SU-DHL-6 (cell line): ENCODE measurements around the gene KIF17.

Experiments
- H2AFZ ChIP-seq: fragments of 200-600 bp; sonication (generic); 2 replicates; pipeline ENCODE4 v1.6.1; 2014; ENCODE audit warnings: low read depth, mild to moderate bottlenecking, moderate library complexity, mixed read lengths, antibody characterized with exemption, low read length; ENCODE audit not compliant: severe bottlenecking
- H3F3A ChIP-seq: fragments of 200-600 bp; shearing (Covaris generic); 2 replicates; pipeline ENCODE4 v1.6.0; 2016; ENCODE audit warnings: antibody characterized with exemption, mild to moderate bottlenecking; ENCODE audit not compliant: insufficient read depth
- H3K27ac ChIP-seq: fragments of 200-600 bp; sonication (generic); 2 replicates; pipeline ENCODE4 v1.5.1; 2016; ENCODE audit warnings: low read depth, mild to moderate bottlenecking, low read length, moderate library complexity, mixed read lengths
- H3K27me3 ChIP-seq: fragments of 200-600 bp; sonication (generic), shearing (Covaris generic); 2 replicates; pipeline ENCODE4 v1.6.0; 2014; ENCODE audit warnings: mild to moderate bottlenecking, low read length
- H3K36me3 ChIP-seq: fragments of 200-600 bp; sonication (generic); 2 replicates; pipeline ENCODE4 v1.6.1; 2014; ENCODE audit warnings: mild to moderate bottlenecking, low read length, mixed read lengths
- H3K4me2 ChIP-seq: fragments of 300-600, 200-600 bp; shearing (Covaris generic), sonication (generic); 2 replicates; pipeline ENCODE4 v1.6.0; 2014; ENCODE audit warnings: low read length, low read depth, mild to moderate bottlenecking; ENCODE audit not compliant: poor library complexity, severe bottlenecking
- H3K4me3 ChIP-seq: fragments of 200-600 bp; sonication (generic); 2 replicates; pipeline ENCODE4 v1.5.1; 2014; ENCODE audit warnings: antibody characterized with exemption, low read length, mild to moderate bottlenecking, mixed read lengths; ENCODE audit not compliant: insufficient read depth, poor library complexity, severe bottlenecking
- H3K79me2 ChIP-seq: fragments of 200-600 bp; sonication (generic); 2 replicates; pipeline ENCODE4 v1.6.1; 2014; ENCODE audit warnings: mild to moderate bottlenecking, low read length, moderate library complexity; ENCODE audit not compliant: insufficient read depth
- H3K9ac ChIP-seq: fragments of 200-600 bp; sonication (generic); 2 replicates; pipeline ENCODE4 v1.7.0; 2014; ENCODE audit warnings: mild to moderate bottlenecking, low read length
- H3K9me2 ChIP-seq: fragments of 200-600 bp; sonication (generic); replicated peaks from 2 replicates; pipeline ENCODE4 v1.6.1; 2014; ENCODE audit warnings: low read length; ENCODE audit not compliant: insufficient read depth
- H3K9me3 ChIP-seq: fragments of 200-600 bp; sonication (generic); 2 replicates; pipeline ENCODE4 v1.6.1; 2014; ENCODE audit warnings: low read length, mixed read lengths; ENCODE audit not compliant: insufficient read depth
- H4K20me1 ChIP-seq: fragments of 200-600 bp; sonication (generic); 2 replicates; pipeline ENCODE4 v1.6.1; 2014; ENCODE audit warnings: low read depth, mild to moderate bottlenecking, antibody characterized with exemption, low read length, moderate library complexity, mixed read lengths
- CTCF ChIP-seq: fragments of 200-600 bp; sonication (generic); IDR thresholded peaks from one replicate; pipeline ENCODE4 v1.5.1; 2017; ENCODE audit warnings: antibody characterized with exemption, mild to moderate bottlenecking, low read length, moderate library complexity; ENCODE audit not compliant: insufficient read depth, poor library complexity, severe bottlenecking
- EZH2phosphoT487 ChIP-seq: fragments of 200-600 bp; sonication (generic), shearing (Covaris generic); conservative IDR thresholded peaks from 2 replicates; pipeline ENCODE4 v1.6.1; 2018; ENCODE audit warnings: mild to moderate bottlenecking, antibody characterized with exemption, low read length, moderate library complexity, mixed read lengths

Gene KIF17

GRCh38 chr1:20619999-20620398 lies 97.8 kb downstream of the KIF17 start:
- no peak overlapping the region for H3K4me2 ChIP-seq
- H3K4me3 ChIP-seq = no peak overlapping the region
- no peak for TF ChIP-seq EZH2phosphoT487
- no peak for TF ChIP-seq CTCF
- no peaks in the 10 kb centered on the region for H3K9me2 ChIP-seq
- H2AFZ ChIP-seq = no peak overlapping the region
- H3K27me3 ChIP-seq = no peaks in the 10 kb centered on the region
- H3K36me3 ChIP-seq = no peaks in the 10 kb centered on the region
- H4K20me1 ChIP-seq = no peaks in the 10 kb centered on the region
- no peaks in the 10 kb centered on the region for H3K9me3 ChIP-seq
- no peak overlapping the region for H3K9ac ChIP-seq
- H3F3A ChIP-seq = no peaks in the 10 kb centered on the region
- no peak overlapping the region for H3K27ac ChIP-seq
- no peaks in the 10 kb centered on the region for H3K79me2 ChIP-seq

DNA sequence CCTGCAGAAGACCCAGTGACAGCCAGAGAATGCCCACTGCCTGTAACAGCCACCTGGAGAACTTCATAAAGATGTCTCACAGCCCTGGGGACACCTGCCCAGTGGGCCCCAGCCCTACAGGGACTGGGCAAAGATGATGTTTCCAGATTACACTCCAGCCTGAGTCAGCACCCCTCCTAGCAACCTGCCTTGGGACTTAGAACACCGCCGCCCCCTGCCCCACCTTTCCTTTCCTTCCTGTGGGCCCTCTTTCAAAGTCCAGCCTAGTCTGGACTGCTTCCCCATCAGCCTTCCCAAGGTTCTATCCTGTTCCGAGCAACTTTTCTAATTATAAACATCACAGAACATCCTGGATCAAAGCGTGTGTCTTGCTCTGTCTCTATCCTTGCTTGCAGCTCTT lies 99.3 kb downstream of the KIF17 start:
- no peak for TF ChIP-seq EZH2phosphoT487
- TF ChIP-seq CTCF = no peak
- Histone ChIP-seq H3K27ac (no peak overlapping the region), H3K9ac (no peak overlapping the region)

GRCh38 chr1:20616847-20617487 lies 100.8 kb downstream of the KIF17 start:
- no peak for TF ChIP-seq EZH2phosphoT487
- TF ChIP-seq CTCF = no peak
- Histone ChIP-seq H4K20me1 (no peaks in the 10 kb centered on the region), H3K9me3 (no peaks in the 10 kb centered on the region), H3K79me2 (no peaks in the 10 kb centered on the region), H3K4me3 (no peak overlapping the region), H3K9ac (no peak overlapping the region), H3K9me2 (no peaks in the 10 kb centered on the region), H3K4me2 (no peak overlapping the region), H3K36me3 (no peaks in the 10 kb centered on the region), H3K27ac (no peak overlapping the region), H3F3A (no peaks in the 10 kb centered on the region), H3K27me3 (no peaks in the 10 kb centered on the region), H2AFZ (no peak overlapping the region)

More for the DNA sequence above, 99.3 kb downstream of the KIF17 start:
- H4K20me1 ChIP-seq = no peaks in the 10 kb centered on the region
- no peaks in the 10 kb centered on the region for H3F3A ChIP-seq
- H3K9me3 ChIP-seq = no peaks in the 10 kb centered on the region
- H3K4me2 ChIP-seq = no peak overlapping the region
- H3K36me3 ChIP-seq = no peaks in the 10 kb centered on the region
- no peaks in the 10 kb centered on the region for H3K79me2 ChIP-seq
- no peaks in the 10 kb centered on the region for H3K9me2 ChIP-seq
- H2AFZ ChIP-seq = no peak overlapping the region
- no peak overlapping the region for H3K4me3 ChIP-seq
- no peaks in the 10 kb centered on the region for H3K27me3 ChIP-seq
